Tibial nerve (tissue), 4 donors: ENCODE results near the gene GNAI3. TPM values are rescaled to one million over a fixed set of nuclear protein-coding genes. Genes with fewer than 3 reads are reported as not detected.
A peak's percentile ranks its signal among the peaks of the same experiment; 100 is the strongest.

Source experiments
- DNase-seq, 2 donors: peaks; one replicate each; pipeline ENCODE4 v3.0.0-alpha.2; 2019; ENCODE audit warnings: low spot score in 2 of 2
- H3K27ac ChIP-seq, 4 donors: fragments of 200-600 bp; sonication (generic) in 3 of 4; one replicate each; pipeline ENCODE4 v1.5.1; 2017 to 2019; ENCODE audit warnings: mild to moderate bottlenecking in 1 of 4
- H3K27me3 ChIP-seq, 2 donors: fragments of 200-600 bp; sonication (generic) in 1 of 2; one replicate each; pipeline versions ENCODE4 v1.5.1 to v1.6.0; 2017 to 2019
- H3K36me3 ChIP-seq, 3 donors: fragments of 200-600 bp; sonication (generic); one replicate each; pipeline ENCODE4 v1.5.1; 2018 to 2019
- H3K4me1 ChIP-seq, 4 donors: fragments of 200-600 bp; sonication (generic) in 3 of 4; one replicate each; pipeline ENCODE4 v1.5.1; 2017 to 2019
- H3K4me3 ChIP-seq, 4 donors: fragments of 200-600 bp; sonication (generic) in 3 of 4; one replicate each; pipeline ENCODE4 v1.5.1; 2017 to 2019; ENCODE audit warnings: mild to moderate bottlenecking in 1 of 4, moderate library complexity in 1 of 4
- H3K9me3 ChIP-seq, 4 donors: fragments of 200-600 bp; sonication (generic) in 3 of 4; one replicate each; pipeline ENCODE4 v1.5.1; 2017 to 2019
- EP300 ChIP-seq, 2 donors: sonication (generic); formaldehyde crosslinking; IDR thresholded peaks; one replicate each; pipeline ENCODE4 v1.6.1; 2017; ENCODE audit warnings: antibody characterized with exemption in 2 of 2, mild to moderate bottlenecking in 1 of 2
- POLR2A ChIP-seq, 2 donors: fragments of 450-650 bp; IDR thresholded peaks; one replicate each; pipeline ENCODE4 v1.6.1; 2017; ENCODE audit warnings: antibody characterized with exemption in 2 of 2, mild to moderate bottlenecking in 2 of 2, moderate library complexity in 2 of 2
- WGBS, 2 donors: methylation state at CpG; one replicate each; pipeline ENCODE4 v1.1.5; 2018; 5-methylcytosine and 5-hydroxymethylcytosine counted together
- total RNA-seq, 4 donors: library from RNA; depleted of rRNA; stranded (reverse); fragments of >200 nt; gene quantifications; one replicate each; pipeline ENCODE4 v1.1.0, GENCODE V29; 2016
- TF ChIP-seq, protein P1 (sequence below), 5 experiments: fragments of 200-600 bp in 3 of 5; fragments of 450-650 bp in 2 of 5; sonication (generic) in 3 of 5; IDR thresholded peaks; one replicate each; pipeline ENCODE4 v1.5.1; 2016 to 2019; ENCODE audit warnings: antibody characterized with exemption in 5 of 5, mild to moderate bottlenecking in 3 of 5, moderate library complexity in 2 of 5

The GNAI3 gene
- total RNA-seq, 4 donors from 2014 or later = 4.0 to 6.3 (median 5.1) TPM

DNA sequence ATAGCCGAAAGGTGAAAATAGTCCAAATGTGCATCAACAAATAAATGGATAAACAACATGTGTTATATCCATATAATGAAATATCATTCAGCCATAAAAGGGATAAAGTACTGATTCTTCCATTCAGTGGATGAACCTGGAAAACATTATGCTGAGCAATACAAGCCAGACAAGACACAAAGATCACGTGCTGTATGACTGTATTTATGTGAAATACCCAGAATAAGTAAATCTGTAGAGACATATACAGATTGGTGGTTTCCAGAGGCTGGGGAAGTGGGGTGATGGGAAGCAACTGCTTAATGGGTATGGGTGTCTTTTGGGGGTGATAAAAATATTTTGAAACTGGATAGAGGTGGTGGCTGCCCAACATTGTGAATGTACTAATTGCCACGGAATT, 94.2 kb downstream of the GNAI3 start:
- peak in 1 of 2 donors; percentile 2 for DNase-seq
- whole genome bisulfite sequencing, 2 donors = 72 to 81% methylated on average over 3 of the region's 3 CpGs
- no peak for TF ChIP-seq POLR2A (IDR thresholded peaks at IDR 0.05)
- no peak for TF ChIP-seq EP300 (IDR thresholded peaks at IDR 0.05)
- TF ChIP-seq, protein P1, sequence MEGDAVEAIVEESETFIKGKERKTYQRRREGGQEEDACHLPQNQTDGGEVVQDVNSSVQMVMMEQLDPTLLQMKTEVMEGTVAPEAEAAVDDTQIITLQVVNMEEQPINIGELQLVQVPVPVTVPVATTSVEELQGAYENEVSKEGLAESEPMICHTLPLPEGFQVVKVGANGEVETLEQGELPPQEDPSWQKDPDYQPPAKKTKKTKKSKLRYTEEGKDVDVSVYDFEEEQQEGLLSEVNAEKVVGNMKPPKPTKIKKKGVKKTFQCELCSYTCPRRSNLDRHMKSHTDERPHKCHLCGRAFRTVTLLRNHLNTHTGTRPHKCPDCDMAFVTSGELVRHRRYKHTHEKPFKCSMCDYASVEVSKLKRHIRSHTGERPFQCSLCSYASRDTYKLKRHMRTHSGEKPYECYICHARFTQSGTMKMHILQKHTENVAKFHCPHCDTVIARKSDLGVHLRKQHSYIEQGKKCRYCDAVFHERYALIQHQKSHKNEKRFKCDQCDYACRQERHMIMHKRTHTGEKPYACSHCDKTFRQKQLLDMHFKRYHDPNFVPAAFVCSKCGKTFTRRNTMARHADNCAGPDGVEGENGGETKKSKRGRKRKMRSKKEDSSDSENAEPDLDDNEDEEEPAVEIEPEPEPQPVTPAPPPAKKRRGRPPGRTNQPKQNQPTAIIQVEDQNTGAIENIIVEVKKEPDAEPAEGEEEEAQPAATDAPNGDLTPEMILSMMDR (IDR thresholded peaks at IDR 0.05) = no peak

DNA sequence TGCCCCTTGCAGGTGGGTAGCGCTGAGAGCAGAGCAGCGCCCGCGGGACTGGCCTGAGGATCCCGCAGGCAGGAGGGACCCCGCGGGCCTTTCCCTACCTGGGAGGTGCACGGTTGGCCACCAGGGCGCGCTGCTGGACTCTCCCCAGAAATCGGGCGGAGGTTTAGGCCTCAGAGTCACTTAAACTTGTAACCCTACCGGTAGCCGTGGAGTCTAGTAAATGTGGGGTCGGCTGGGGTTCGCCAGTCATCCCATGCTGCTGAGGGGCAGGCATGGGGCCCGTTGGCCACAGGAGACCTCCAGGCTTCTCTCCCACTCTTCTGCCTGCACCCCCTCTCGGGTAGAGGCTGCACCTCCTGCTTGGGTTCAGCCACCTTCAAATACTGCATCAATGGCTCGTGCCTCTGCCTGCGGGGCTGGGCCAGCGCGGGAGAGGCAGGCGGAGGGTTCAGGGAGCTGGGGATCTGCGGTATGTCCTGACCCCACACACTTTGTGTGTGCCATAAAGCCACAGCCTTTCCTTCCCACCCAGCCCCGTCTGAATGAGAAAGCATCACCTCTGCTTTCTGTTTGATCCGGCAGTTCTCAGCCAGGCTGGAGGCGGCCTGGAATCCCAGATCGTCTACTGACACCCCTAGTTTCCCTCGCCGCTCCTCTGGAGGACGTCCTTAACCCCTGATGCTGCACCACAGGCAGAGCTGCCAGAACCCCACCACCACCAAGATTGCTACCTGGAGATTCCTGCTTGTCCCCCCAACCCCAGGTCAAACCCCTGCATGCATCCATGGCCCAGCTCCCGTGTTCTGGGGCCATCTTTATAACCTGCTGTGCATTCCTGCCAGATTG, 95.2 kb downstream of the GNAI3 start:
- DNase-seq = peak; percentile 58 to 64
- TF ChIP-seq EP300 (IDR thresholded peaks at IDR 0.05) (no peak), POLR2A (IDR thresholded peaks at IDR 0.05) (no peak)
- TF ChIP-seq, protein P1 (IDR thresholded peaks at IDR 0.05) = peak; percentile 70 to 91 (median 85)
- H3K4me3 ChIP-seq = no peak overlapping the region
- WGBS, 2 donors = 41 to 44% methylated on average over 24 to 30 of the region's 32 CpGs
- H3K27ac ChIP-seq = peak overlapping the region in 1 of 4 donors; percentile 4
- H3K27me3 ChIP-seq = no peaks in the 10 kb centered on the region
- H3K4me1 ChIP-seq = peaks cover 0 to 20% (median 3%) of the 10 kb centered on the region in 4 donors
- H3K36me3 ChIP-seq = no peaks in the 10 kb centered on the region
- H3K9me3 ChIP-seq = no peaks in the 10 kb centered on the region

More for the DNA sequence above, 94.2 kb downstream of the GNAI3 start:
- Histone ChIP-seq H3K36me3 (no peaks in the 10 kb centered on the region), H3K27me3 (no peaks in the 10 kb centered on the region), H3K9me3 (no peaks in the 10 kb centered on the region), H3K27ac (no peak overlapping the region), H3K4me1 (peaks cover 0 to 20% (median 3%) of the 10 kb centered on the region in 4 donors), H3K4me3 (no peak overlapping the region)

DNA sequence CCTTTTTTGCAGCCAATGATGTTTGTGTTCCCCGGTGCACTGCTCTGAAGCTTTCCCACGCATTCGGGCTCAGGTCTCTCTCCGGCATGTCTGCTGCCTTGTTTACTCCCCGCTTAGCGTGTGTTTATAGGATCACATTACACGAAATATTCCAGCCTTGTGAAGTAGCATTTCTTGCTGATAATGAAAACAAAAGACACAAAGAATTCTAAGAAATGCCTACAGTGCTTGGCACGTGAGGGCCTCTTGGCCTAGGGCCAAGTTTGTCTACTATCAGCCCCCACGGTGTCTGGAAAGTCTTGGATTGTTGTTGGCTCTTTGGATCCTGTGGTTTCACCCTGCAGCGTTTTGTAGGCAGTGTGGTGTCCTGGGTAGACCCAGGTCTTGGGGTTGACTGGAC, 96.3 kb downstream of the GNAI3 start:
- no peak overlapping the region for H3K4me3 ChIP-seq
- H3K4me1 ChIP-seq = peaks cover 0 to 27% (median 3%) of the 10 kb centered on the region in 4 donors
- H3K27ac ChIP-seq = no peak overlapping the region
- H3K9me3 ChIP-seq = no peaks in the 10 kb centered on the region
- no peaks in the 10 kb centered on the region for H3K36me3 ChIP-seq
- H3K27me3 ChIP-seq = no peaks in the 10 kb centered on the region
- DNase-seq = no peak
- TF ChIP-seq EP300 (IDR thresholded peaks at IDR 0.05) (no peak), POLR2A (IDR thresholded peaks at IDR 0.05) (no peak)
- TF ChIP-seq, protein P1 (IDR thresholded peaks at IDR 0.05) = no peak
- WGBS, 2 donors = no CpG with 5 or more reads among the region's 10 CpGs

DNA sequence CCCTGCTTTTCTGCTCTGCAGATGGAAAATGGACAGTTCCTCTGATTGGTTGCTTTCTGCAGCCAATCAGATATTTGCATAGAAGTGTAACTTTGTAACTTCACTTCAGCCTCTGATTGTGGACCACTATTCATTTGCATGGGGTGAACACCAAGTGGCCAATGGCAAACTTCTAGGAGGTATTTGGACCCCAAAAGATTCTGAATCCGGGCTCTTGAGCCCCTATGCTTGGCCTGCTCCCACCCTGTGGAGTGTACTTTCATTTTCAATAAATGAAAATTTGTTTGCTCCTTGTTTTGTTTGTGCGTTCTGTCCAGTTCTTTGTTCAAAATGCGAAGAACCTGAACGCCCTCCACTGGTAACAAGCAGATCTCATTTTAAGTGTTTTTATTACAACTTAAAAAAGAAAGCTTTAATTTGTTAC, 101.1 kb downstream of the GNAI3 start:
- Histone ChIP-seq H3K4me3 (peak overlapping the region in 2 of 4 donors; percentile 10 to 39), H3K27me3 (no peaks in the 10 kb centered on the region), H3K36me3 (no peaks in the 10 kb centered on the region), H3K9me3 (no peaks in the 10 kb centered on the region), H3K4me1 (peaks cover 0 to 8% (median 0%) of the 10 kb centered on the region in 4 donors), H3K27ac (peak overlapping the region in 2 of 4 donors; percentile 44 to 49)
- 23 to 36% methylated on average over 4 of the region's 4 CpGs for WGBS, 2 donors
- no peak for DNase-seq
- TF ChIP-seq, protein P1 (IDR thresholded peaks at IDR 0.05) = peak; percentile 11 to 59 (median 33)
- TF ChIP-seq POLR2A (IDR thresholded peaks at IDR 0.05) = no peak
- TF ChIP-seq EP300 (IDR thresholded peaks at IDR 0.05) = no peak

DNA sequence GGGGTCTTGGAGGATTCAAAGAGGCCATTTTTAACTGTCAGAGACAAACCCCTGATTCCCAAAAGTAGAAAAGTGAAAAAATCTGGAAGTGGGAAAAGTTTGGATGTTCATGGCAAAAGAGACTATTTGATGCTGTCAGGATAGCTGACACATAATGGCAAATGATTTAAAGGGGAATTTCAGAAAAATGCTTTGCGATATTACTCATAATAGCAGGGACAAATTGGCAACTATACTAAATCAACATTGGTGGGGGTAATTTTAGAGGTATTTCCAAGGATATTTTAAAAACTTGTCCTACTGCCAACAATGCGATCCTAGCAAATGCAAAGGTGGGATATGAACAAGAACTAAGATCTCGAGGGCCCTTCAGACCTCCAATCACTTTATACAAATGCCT, 102.2 kb downstream of the GNAI3 start:
- Histone ChIP-seq H3K4me1 (peaks cover 0 to 19% (median 3%) of the 10 kb centered on the region in 4 donors), H3K36me3 (no peaks in the 10 kb centered on the region), H3K27ac (no peak overlapping the region), H3K27me3 (no peaks in the 10 kb centered on the region), H3K9me3 (no peaks in the 10 kb centered on the region), H3K4me3 (no peak overlapping the region)
- WGBS, 2 donors = 87 to 94% methylated on average over 3 of the region's 3 CpGs
- no peak for TF ChIP-seq POLR2A (IDR thresholded peaks at IDR 0.05)
- TF ChIP-seq, protein P1 (IDR thresholded peaks at IDR 0.05) = no peak
- TF ChIP-seq EP300 (IDR thresholded peaks at IDR 0.05) = no peak
- no peak for DNase-seq
